ENCODE results near the gene PCDHA1. TPM values are rescaled to one million over a fixed set of nuclear protein-coding genes. Genes with fewer than 3 reads are reported as not detected.
"Not testable (repeated sequence)": the region's sequence is repeated elsewhere in the genome, so short reads cannot be mapped to it uniquely, and the experiment has no call there.

PCDHA1 gene
- total RNA-seq, 1 donor from 2014 or later = 0.24 TPM

DNA sequence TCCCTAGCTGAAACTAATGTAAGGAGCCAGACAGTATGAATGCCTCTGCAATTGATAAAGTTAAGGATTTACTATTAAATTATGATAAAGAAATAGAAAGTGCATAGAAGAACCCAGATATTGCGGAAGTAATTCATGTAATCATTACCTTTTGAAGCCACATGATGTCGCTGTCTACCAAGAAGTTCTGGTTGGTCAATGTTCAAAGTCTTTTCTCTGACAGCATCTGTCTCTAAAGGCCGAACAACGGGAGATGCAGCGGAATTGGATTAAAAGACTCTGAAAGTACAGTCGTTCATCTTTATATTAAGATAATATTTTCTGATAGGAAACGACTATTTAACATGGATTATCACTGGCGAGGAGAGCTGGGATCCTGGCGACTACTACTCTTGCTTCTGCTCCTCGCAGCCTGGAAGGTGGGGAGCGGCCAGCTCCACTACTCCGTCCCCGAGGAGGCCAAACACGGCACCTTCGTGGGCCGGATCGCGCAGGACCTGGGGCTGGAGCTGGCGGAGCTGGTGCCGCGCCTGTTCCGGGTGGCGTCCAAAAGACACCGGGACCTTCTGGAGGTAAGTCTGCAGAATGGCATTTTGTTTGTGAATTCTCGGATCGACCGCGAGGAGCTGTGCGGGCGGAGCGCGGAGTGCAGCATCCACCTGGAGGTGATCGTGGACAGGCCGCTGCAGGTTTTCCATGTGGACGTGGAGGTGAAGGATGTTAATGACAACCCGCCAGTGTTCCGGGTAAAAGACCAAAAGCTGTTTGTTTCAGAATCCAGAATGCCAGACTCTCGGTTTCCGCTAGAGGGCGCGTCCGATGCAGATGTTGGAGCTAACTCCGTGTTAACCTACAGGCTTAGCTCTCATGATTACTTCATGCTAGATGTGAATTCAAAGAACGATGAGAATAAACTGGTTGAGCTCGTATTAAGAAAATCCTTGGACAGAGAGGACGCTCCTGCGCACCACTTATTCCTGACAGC, 55.3 kb downstream of the PCDHA1 start, which contains the start of gene PCDHA8:
Gene PCDHA8 (plus strand): TSS at position 210 of the 985 bp plus-strand sequence. CDS start 135 bp downstream, at position 345.
- Mint-ChIP-seq H3K27me3 (ENCODE audit: insufficient read depth, low read depth) (peaks cover 2% of the 10 kb centered on the region), H3K4me3 (no peak within 1 kb of the TSS), H3K36me3 (peaks cover 18% of the 10 kb centered on the region), H3K9me3 (peaks cover 37% of the 10 kb centered on the region), H3K27ac (no peak within 1 kb of the TSS), H3K4me1 (no peaks in the 10 kb centered on the region)
- Histone ChIP-seq H3F3A (ENCODE audit: low read depth) (no peaks in the 10 kb centered on the region), H3K36me3 (no peaks in the 10 kb centered on the region), H3K27ac (no peak within 1 kb of the TSS), H4K20me1 (ENCODE audit: low read depth) (no peaks in the 10 kb centered on the region), H3K9ac (no peak within 1 kb of the TSS), H3K4me2 (no peak within 1 kb of the TSS), H3K27me3 (no peaks in the 10 kb centered on the region), H3K9me3 (ENCODE audit: low read depth) (no peaks in the 10 kb centered on the region), H2AFZ (replicated peaks) (no peak within 1 kb of the TSS), H3K79me2 (ENCODE audit: low read depth) (no peaks in the 10 kb centered on the region), H3K4me3 (no peak within 1 kb of the TSS), H3K4me1 (no peaks in the 10 kb centered on the region)
- TF ChIP-seq, protein P1, sequence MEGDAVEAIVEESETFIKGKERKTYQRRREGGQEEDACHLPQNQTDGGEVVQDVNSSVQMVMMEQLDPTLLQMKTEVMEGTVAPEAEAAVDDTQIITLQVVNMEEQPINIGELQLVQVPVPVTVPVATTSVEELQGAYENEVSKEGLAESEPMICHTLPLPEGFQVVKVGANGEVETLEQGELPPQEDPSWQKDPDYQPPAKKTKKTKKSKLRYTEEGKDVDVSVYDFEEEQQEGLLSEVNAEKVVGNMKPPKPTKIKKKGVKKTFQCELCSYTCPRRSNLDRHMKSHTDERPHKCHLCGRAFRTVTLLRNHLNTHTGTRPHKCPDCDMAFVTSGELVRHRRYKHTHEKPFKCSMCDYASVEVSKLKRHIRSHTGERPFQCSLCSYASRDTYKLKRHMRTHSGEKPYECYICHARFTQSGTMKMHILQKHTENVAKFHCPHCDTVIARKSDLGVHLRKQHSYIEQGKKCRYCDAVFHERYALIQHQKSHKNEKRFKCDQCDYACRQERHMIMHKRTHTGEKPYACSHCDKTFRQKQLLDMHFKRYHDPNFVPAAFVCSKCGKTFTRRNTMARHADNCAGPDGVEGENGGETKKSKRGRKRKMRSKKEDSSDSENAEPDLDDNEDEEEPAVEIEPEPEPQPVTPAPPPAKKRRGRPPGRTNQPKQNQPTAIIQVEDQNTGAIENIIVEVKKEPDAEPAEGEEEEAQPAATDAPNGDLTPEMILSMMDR (IDR thresholded peaks at IDR 0.05) = peak; percentile 44
- TF ChIP-seq EZH2 (IDR thresholded peaks at IDR 0.05) = no peak
- DNase-seq (ENCODE audit: low spot score) = peak; percentile 15

DNA sequence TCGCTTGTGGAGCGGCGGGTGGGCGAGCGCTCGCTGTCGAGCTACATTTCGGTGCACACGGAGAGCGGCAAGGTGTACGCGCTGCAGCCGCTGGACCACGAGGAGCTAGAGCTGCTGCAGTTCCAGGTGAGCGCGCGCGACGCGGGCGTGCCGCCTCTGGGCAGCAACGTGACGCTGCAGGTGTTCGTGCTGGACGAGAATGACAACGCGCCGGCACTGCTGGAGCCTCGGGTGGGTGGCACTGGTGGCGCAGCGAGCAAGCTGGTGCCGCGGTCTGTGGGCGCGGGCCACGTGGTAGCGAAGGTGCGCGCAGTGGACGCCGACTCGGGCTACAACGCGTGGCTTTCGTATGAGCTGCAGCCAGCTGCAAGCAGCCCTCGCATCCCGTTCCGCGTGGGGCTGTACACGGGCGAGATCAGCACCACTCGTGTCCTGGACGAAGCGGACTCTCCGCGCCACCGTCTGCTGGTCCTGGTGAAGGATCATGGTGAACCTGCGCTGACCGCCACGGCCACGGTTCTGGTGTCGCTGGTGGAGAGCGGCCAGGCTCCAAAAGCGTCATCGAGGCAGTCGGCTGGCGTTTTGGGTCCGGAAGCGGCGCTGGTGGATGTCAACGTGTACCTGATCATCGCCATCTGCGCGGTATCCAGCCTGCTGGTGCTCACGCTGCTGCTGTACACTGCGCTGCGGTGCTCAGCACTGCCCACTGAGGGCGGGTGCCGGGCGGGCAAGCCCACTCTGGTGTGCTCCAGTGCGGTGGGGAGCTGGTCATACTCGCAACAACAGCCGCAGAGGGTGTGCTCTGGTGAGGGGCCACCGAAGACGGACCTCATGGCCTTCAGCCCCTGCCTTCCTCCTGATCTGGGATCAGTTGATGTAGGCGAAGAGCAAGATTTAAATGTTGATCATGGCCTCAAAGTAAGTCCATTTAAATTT, 57.1 kb downstream of the PCDHA1 start:
- Histone ChIP-seq H3K79me2 (ENCODE audit: low read depth) (no peaks in the 10 kb centered on the region), H3K4me1 (no peaks in the 10 kb centered on the region), H3K9me3 (ENCODE audit: low read depth) (peaks cover 8% of the 10 kb centered on the region), H3K4me3 (no peak overlapping the region), H3K36me3 (no peaks in the 10 kb centered on the region), H3K27me3 (no peaks in the 10 kb centered on the region), H3K4me2 (no peak overlapping the region), H2AFZ (replicated peaks) (no peak overlapping the region), H3F3A (ENCODE audit: low read depth) (no peaks in the 10 kb centered on the region), H4K20me1 (ENCODE audit: low read depth) (no peaks in the 10 kb centered on the region), H3K9ac (no peak overlapping the region), H3K27ac (no peak overlapping the region)
- Mint-ChIP-seq H3K9me3 (peaks cover 49% of the 10 kb centered on the region), H3K4me3 (no peak overlapping the region), H3K27ac (no peak overlapping the region), H3K36me3 (peaks cover 24% of the 10 kb centered on the region), H3K4me1 (no peaks in the 10 kb centered on the region), H3K27me3 (ENCODE audit: insufficient read depth, low read depth) (peaks cover 2% of the 10 kb centered on the region)
- TF ChIP-seq EZH2 (IDR thresholded peaks at IDR 0.05) (no peak), EZH2phosphoT487 (IDR thresholded peaks at IDR 0.05) (no peak)
- TF ChIP-seq, protein P1 (IDR thresholded peaks at IDR 0.05) = no peak
- DNase-seq (ENCODE audit: low spot score) = no peak

DNA sequence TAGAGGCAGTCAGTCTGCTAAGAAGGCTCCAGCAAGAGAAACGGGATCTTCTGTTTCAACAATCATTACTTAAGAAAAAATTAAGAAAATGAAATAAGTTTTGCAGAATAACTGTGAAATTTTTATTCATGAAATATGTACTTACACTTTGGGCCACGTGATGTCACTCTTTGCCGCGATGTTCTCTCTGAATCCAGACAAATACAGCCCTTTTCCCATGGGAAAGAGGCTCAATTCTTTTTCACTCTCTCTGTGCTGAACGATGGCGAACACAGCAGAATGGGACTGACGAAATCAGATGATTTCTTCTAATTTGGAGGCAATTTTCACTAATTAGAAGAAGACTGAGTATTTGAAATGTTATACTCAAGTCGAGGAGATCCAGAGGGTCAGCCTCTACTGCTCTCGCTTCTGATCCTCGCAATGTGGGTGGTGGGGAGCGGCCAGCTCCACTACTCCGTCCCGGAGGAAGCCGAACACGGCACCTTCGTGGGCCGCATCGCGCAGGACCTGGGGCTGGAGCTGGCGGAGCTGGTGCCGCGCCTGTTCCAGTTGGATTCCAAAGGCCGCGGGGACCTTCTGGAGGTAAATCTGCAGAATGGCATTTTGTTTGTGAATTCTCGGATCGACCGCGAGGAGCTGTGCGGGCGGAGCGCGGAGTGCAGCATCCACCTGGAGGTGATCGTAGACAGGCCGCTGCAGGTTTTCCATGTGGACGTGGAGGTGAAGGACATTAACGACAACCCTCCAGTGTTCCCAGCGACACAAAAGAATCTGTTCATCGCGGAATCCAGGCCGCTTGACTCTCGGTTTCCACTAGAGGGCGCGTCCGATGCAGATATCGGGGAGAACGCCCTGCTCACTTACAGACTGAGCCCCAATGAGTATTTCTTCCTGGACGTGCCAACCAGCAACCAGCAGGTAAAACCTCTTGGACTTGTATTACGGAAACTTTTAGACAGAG, 62.5 kb downstream of the PCDHA1 start, which contains the start of gene PCDHA9:
Gene PCDHA9 (plus strand): TSS at position 244 of the 964 bp plus-strand sequence. CDS start 114 bp downstream, at position 358.
- H3K27me3 Mint-ChIP-seq (ENCODE audit: insufficient read depth, low read depth); H4K20me1 ChIP-seq (ENCODE audit: low read depth); H3K4me3 Mint-ChIP-seq; H3F3A ChIP-seq (ENCODE audit: low read depth); H3K27ac ChIP-seq; H3K9ac ChIP-seq; H2AFZ ChIP-seq (replicated peaks); H3K4me2 ChIP-seq; H3K27ac Mint-ChIP-seq; H3K79me2 ChIP-seq (ENCODE audit: low read depth); H3K4me1 Mint-ChIP-seq; DNase-seq (ENCODE audit: low spot score); H3K4me1 ChIP-seq; H3K36me3 ChIP-seq; H3K27me3 ChIP-seq: not testable (repeated sequence)
- H3K9me3 Mint-ChIP-seq = peaks cover 38% of the 10 kb centered on the region
- Histone ChIP-seq H3K4me3 (peak within 1 kb of the TSS; percentile 23), H3K9me3 (ENCODE audit: low read depth) (peaks cover 10% of the 10 kb centered on the region)
- peaks cover 18% of the 10 kb centered on the region for H3K36me3 Mint-ChIP-seq
- TF ChIP-seq, protein P1 (IDR thresholded peaks at IDR 0.05) = peak; percentile 9

- not testable (repeated sequence) for H4K20me1 ChIP-seq (ENCODE audit: low read depth); H3F3A ChIP-seq (ENCODE audit: low read depth); H3K9ac ChIP-seq; H3K27ac Mint-ChIP-seq; H3K4me2 ChIP-seq; H3K4me1 ChIP-seq; H3K36me3 ChIP-seq; H3K4me1 Mint-ChIP-seq; H3K27me3 ChIP-seq; DNase-seq (ENCODE audit: low spot score); H3K79me2 ChIP-seq (ENCODE audit: low read depth); H3K4me3 ChIP-seq; H2AFZ ChIP-seq (replicated peaks); H3K4me3 Mint-ChIP-seq; H3K27ac ChIP-seq; H3K27me3 Mint-ChIP-seq (ENCODE audit: insufficient read depth, low read depth)
- peaks cover 10% of the 10 kb centered on the region for H3K9me3 ChIP-seq (ENCODE audit: low read depth)
- Mint-ChIP-seq H3K36me3 (peaks cover 14% of the 10 kb centered on the region), H3K9me3 (peaks cover 29% of the 10 kb centered on the region)
Observed at GRCh38 chr5:140849831-140850634, 64.1 kb downstream of the PCDHA1 start.
